Urinary bladder (tissue), 4 donors: Measurements from ENCODE around the gene DDB1. TPM values are rescaled to one million over a fixed set of nuclear protein-coding genes. Genes with fewer than 3 reads are reported as not detected.

Experiments
- DNase-seq: peaks from one replicate; pipeline ENCODE4 v3.0.0-alpha.2; 2015; ENCODE audit errors: extremely low spot score
- H3K27ac ChIP-seq: one replicate; pipeline ENCODE4 v1.5.1; 2013; ENCODE audit warnings: low read depth, mild to moderate bottlenecking, moderate library complexity
- H3K36me3 ChIP-seq: one replicate; pipeline ENCODE4 v1.6.1; 2013; ENCODE audit warnings: mild to moderate bottlenecking, moderate library complexity; ENCODE audit not compliant: insufficient read depth
- H3K4me1 ChIP-seq: one replicate; pipeline ENCODE4 v1.6.1; 2013; ENCODE audit warnings: mild to moderate bottlenecking, moderate library complexity; ENCODE audit not compliant: insufficient read depth
- H3K4me3 ChIP-seq: one replicate; pipeline ENCODE4 v1.5.1; 2013; ENCODE audit warnings: low read depth, low read length
- WGBS: extraction: QIAGEN DNeasy Blood & Tissue Kit; methylation state at CpG from one replicate; pipeline ENCODE4 v1.1.7; 2013; 5-methylcytosine and 5-hydroxymethylcytosine counted together
- polyA plus RNA-seq: library from polyadenylated mRNA; stranded (reverse); fragments of 200-250 nt; gene quantifications from one replicate; pipeline ENCODE4 v1.2.3, GENCODE V29; 2013
- total RNA-seq: library from RNA; depleted of rRNA; stranded (reverse); fragments of >200 nt; gene quantifications from one replicate; pipeline ENCODE4 v1.2.3, GENCODE V29; 2014
- donor health status: healthy with polysubstance abuse.
- donor health status: healthy.

The DDB1 gene
- total and polyA plus RNA-seq, 2 donors, result 109 to 136 TPM

GRCh38 chr11:61309141-61309540, 23.8 kb downstream of the DDB1 start:
- DNase-seq, result no peak
- no peak overlapping the region for H3K27ac ChIP-seq
- H3K4me3 ChIP-seq, result no peak overlapping the region
- 73% methylated on average over 4 of the region's 4 CpGs for WGBS
- H3K36me3 ChIP-seq, result no peaks in the 10 kb centered on the region
- H3K4me1 ChIP-seq, result no peaks in the 10 kb centered on the region

GRCh38 chr11:61307354-61307753, 25.6 kb downstream of the DDB1 start:
- H3K4me3 ChIP-seq, result no peak overlapping the region
- no peaks in the 10 kb centered on the region for H3K4me1 ChIP-seq
- peaks cover 4% of the 10 kb centered on the region for H3K36me3 ChIP-seq
- DNase-seq, result no peak
- 67% methylated on average over 1 of the region's 1 CpG for WGBS
- H3K27ac ChIP-seq, result no peak overlapping the region

GRCh38 chr11:61306221-61306620, 26.7 kb downstream of the DDB1 start:
- H3K27ac ChIP-seq, result no peak overlapping the region
- H3K36me3 ChIP-seq, result peaks cover 8% of the 10 kb centered on the region
- no peak for DNase-seq
- 89% methylated on average over 1 of the region's 1 CpG for WGBS
- no peaks in the 10 kb centered on the region for H3K4me1 ChIP-seq
- no peak overlapping the region for H3K4me3 ChIP-seq

- WGBS, result 96% methylated on average over 7 of the region's 7 CpGs
- Histone ChIP-seq H3K36me3 (peaks cover 8% of the 10 kb centered on the region), H3K4me1 (no peaks in the 10 kb centered on the region), H3K27ac (no peak overlapping the region), H3K4me3 (no peak overlapping the region)
- DNase-seq, result no peak
Observed at GRCh38 chr11:61305417-61305816, 27.5 kb downstream of the DDB1 start.

- DNase-seq, result no peak
- H3K4me1 ChIP-seq, result no peaks in the 10 kb centered on the region
- 95% methylated on average over 9 of the region's 9 CpGs for WGBS
- peaks cover 14% of the 10 kb centered on the region for H3K36me3 ChIP-seq
- H3K4me3 ChIP-seq, result no peak overlapping the region
- H3K27ac ChIP-seq, result no peak overlapping the region
Observed at GRCh38 chr11:61303725-61304124, 29.2 kb downstream of the DDB1 start.

- H3K4me1 ChIP-seq, result no peaks in the 10 kb centered on the region
- peaks cover 14% of the 10 kb centered on the region for H3K36me3 ChIP-seq
- no peak for DNase-seq
- no peak overlapping the region for H3K27ac ChIP-seq
- H3K4me3 ChIP-seq, result no peak overlapping the region
- 94% methylated on average over 13 of the region's 13 CpGs for WGBS
Observed at GRCh38 chr11:61302550-61302949, 30.4 kb downstream of the DDB1 start.

- H3K27ac ChIP-seq, result no peak overlapping the region
- no peaks in the 10 kb centered on the region for H3K4me1 ChIP-seq
- 80% methylated on average over 4 of the region's 4 CpGs for WGBS
- peaks cover 14% of the 10 kb centered on the region for H3K36me3 ChIP-seq
- DNase-seq, result no peak
- H3K4me3 ChIP-seq, result no peak overlapping the region
Observed at GRCh38 chr11:61298663-61299244, 34.2 kb downstream of the DDB1 start.

- no peak overlapping the region for H3K4me3 ChIP-seq
- WGBS, result 38% methylated on average over 5 of the region's 5 CpGs
- H3K4me1 ChIP-seq, result no peaks in the 10 kb centered on the region
- peaks cover 12% of the 10 kb centered on the region for H3K36me3 ChIP-seq
- H3K27ac ChIP-seq, result no peak overlapping the region
- DNase-seq, result no peak
Observed at GRCh38 chr11:61297746-61298145, 35.2 kb downstream of the DDB1 start.

- peaks cover 10% of the 10 kb centered on the region for H3K36me3 ChIP-seq
- DNase-seq, result no peak
- no peak overlapping the region for H3K4me3 ChIP-seq
- no peak overlapping the region for H3K27ac ChIP-seq
- 48% methylated on average over 1 of the region's 1 CpG for WGBS
- H3K4me1 ChIP-seq, result no peaks in the 10 kb centered on the region
Observed at GRCh38 chr11:61297341-61297740, 35.6 kb downstream of the DDB1 start.

GRCh38 chr11:61295596-61295926, 37.3 kb downstream of the DDB1 start:
- H3K4me1 ChIP-seq, result no peaks in the 10 kb centered on the region
- H3K36me3 ChIP-seq, result peaks cover 7% of the 10 kb centered on the region
- no peak for DNase-seq
- 60% methylated on average over 12 of the region's 12 CpGs for WGBS
- no peak overlapping the region for H3K27ac ChIP-seq
- H3K4me3 ChIP-seq, result peak overlapping the region; percentile 41

GRCh38 chr11:61294717-61295595, 37.9 kb downstream of the DDB1 start, which contains the start of gene VWCE:
Gene VWCE (minus strand): TSS chr11:61295316. CDS start chr11:61295037, 279 bp downstream.
- Histone ChIP-seq H3K27ac (no peak within 1 kb of the TSS), H3K4me1 (no peaks in the 10 kb centered on the region), H3K36me3 (peaks cover 4% of the 10 kb centered on the region), H3K4me3 (peak within 1 kb of the TSS; percentile 41)
- no peak for DNase-seq
- 2% methylated on average over 97 of the region's 97 CpGs for WGBS

- Histone ChIP-seq H3K36me3 (no peaks in the 10 kb centered on the region), H3K4me3 (peak overlapping the region; percentile 41), H3K4me1 (no peaks in the 10 kb centered on the region), H3K27ac (no peak overlapping the region)
- WGBS, result 1% methylated on average over 60 of the region's 60 CpGs
- no peak for DNase-seq
Observed at GRCh38 chr11:61293867-61294716, 38.8 kb downstream of the DDB1 start.

- Histone ChIP-seq H3K27ac (no peak overlapping the region), H3K4me3 (no peak overlapping the region), H3K36me3 (no peaks in the 10 kb centered on the region), H3K4me1 (no peaks in the 10 kb centered on the region)
- 93% methylated on average over 2 of the region's 2 CpGs for WGBS
- no peak for DNase-seq
Observed at GRCh38 chr11:61292356-61292755, 40.5 kb downstream of the DDB1 start.
